T-helper 17 cell (primary cell): Measurements from ENCODE around the gene DHFR2. TPM values are rescaled to one million over a fixed set of nuclear protein-coding genes. Genes with fewer than 3 reads are reported as not detected.
"Not testable (repeated sequence)": the region's sequence is repeated elsewhere in the genome, so short reads cannot be mapped to it uniquely, and the experiment has no call there.

Experiments used
- ATAC-seq: fragments of 150-1000 bp; cut with Tn5 transposase; 2 replicates; pipeline ENCODE4 v1.10.0; 2021; ENCODE audit warnings: mild to moderate bottlenecking, moderate library complexity
- DNase-seq, 3 donors: peaks; one replicate each; pipeline versions ENCODE4 v3.0.0 to v3.0.0-alpha.2; 2020 to 2021
- H3K9me3 ChIP-seq: one replicate; pipeline ENCODE4 v1.7.0; 2013; ENCODE audit warnings: low read length, mild to moderate bottlenecking; ENCODE audit not compliant: control insufficient read depth, poor library complexity, severe bottlenecking
- H3K27ac Mint-ChIP-seq: one replicate; pipeline ENCODE4 v1.8.0; 2022; ENCODE audit warnings: mild to moderate bottlenecking, moderate library complexity, mixed read lengths
- H3K27me3 Mint-ChIP-seq: one replicate; pipeline ENCODE4 v1.8.0; 2022; ENCODE audit warnings: mixed read lengths
- H3K36me3 Mint-ChIP-seq: one replicate; pipeline ENCODE4 v1.8.0; 2022; ENCODE audit warnings: low read depth, mixed read lengths
- H3K4me1 Mint-ChIP-seq: one replicate; pipeline ENCODE4 v1.8.0; 2022; ENCODE audit warnings: mild to moderate bottlenecking, mixed read lengths
- H3K4me3 Mint-ChIP-seq: one replicate; pipeline ENCODE4 v1.8.0; 2022; ENCODE audit warnings: mild to moderate bottlenecking, moderate library complexity, mixed read lengths
- total RNA-seq, 4 donors: library from RNA in 2 of 4; stranded (reverse) in 2 of 4; gene quantifications; one replicate each; pipeline ENCODE4 v1.2.3 and lab custom pipeline; 2022 to 2026

DHFR2 gene
- total RNA-seq, 2 donors from 2014 or later, result 2.4 to 2.6 TPM

GRCh38 chr3:94050546-94050945 lies 12.2 kb downstream of the DHFR2 start:
- no peaks in the 10 kb centered on the region for H3K36me3 Mint-ChIP-seq
- no peaks in the 10 kb centered on the region for H3K4me1 Mint-ChIP-seq
- no peaks in the 10 kb centered on the region for H3K9me3 ChIP-seq
- no peaks in the 10 kb centered on the region for H3K27me3 Mint-ChIP-seq
- H3K4me3 Mint-ChIP-seq, result no peak overlapping the region
- ATAC-seq, result no peak
- H3K27ac Mint-ChIP-seq, result no peak overlapping the region
- no peak for DNase-seq

GRCh38 chr3:94049267-94049666 lies 13.4 kb downstream of the DHFR2 start:
- ATAC-seq (no peak), DNase-seq (no peak)
- Mint-ChIP-seq H3K4me1 (no peaks in the 10 kb centered on the region), H3K27ac (no peak overlapping the region), H3K27me3 (no peaks in the 10 kb centered on the region), H3K4me3 (no peak overlapping the region), H3K36me3 (no peaks in the 10 kb centered on the region)
- H3K9me3 ChIP-seq, result no peaks in the 10 kb centered on the region

GRCh38 chr3:94046533-94046932 lies 16.2 kb downstream of the DHFR2 start:
- H3K4me1 Mint-ChIP-seq, result no peaks in the 10 kb centered on the region
- peaks cover 2% of the 10 kb centered on the region for H3K36me3 Mint-ChIP-seq
- no peak for ATAC-seq

GRCh38 chr3:94044100-94044936 lies 18.4 kb downstream of the DHFR2 start:
- H3K4me1 Mint-ChIP-seq, DNase-seq, H3K4me3 Mint-ChIP-seq, H3K36me3 Mint-ChIP-seq, ATAC-seq, H3K27me3 Mint-ChIP-seq, H3K9me3 ChIP-seq: not testable (repeated sequence)
- H3K27ac Mint-ChIP-seq, result peak overlapping the region; percentile 69

More at GRCh38 chr3:94046533-94046932, 16.2 kb downstream of the DHFR2 start:
- no peak for DNase-seq
- no peaks in the 10 kb centered on the region for H3K9me3 ChIP-seq
- Mint-ChIP-seq H3K27ac (no peak overlapping the region), H3K27me3 (no peaks in the 10 kb centered on the region), H3K4me3 (no peak overlapping the region)

GRCh38 chr3:94043285-94043684 lies 19.4 kb downstream of the DHFR2 start:
- H3K27me3 Mint-ChIP-seq, result no peaks in the 10 kb centered on the region
- peak overlapping the region; percentile 69 for H3K27ac Mint-ChIP-seq
- peak overlapping the region; percentile 2 for H3K4me3 Mint-ChIP-seq

GRCh38 chr3:94036909-94037507 lies 25.7 kb downstream of the DHFR2 start:
- no peak overlapping the region for H3K4me3 Mint-ChIP-seq
- H3K27ac Mint-ChIP-seq, result no peak overlapping the region
- H3K4me1 Mint-ChIP-seq, result no peaks in the 10 kb centered on the region
- peak; percentile 47 for ATAC-seq
- H3K36me3 Mint-ChIP-seq, result peaks cover 2% of the 10 kb centered on the region
- no peaks in the 10 kb centered on the region for H3K9me3 ChIP-seq
- H3K27me3 Mint-ChIP-seq, result no peaks in the 10 kb centered on the region
- DNase-seq, result no peak

More at GRCh38 chr3:94043285-94043684, 19.4 kb downstream of the DHFR2 start:
- Mint-ChIP-seq H3K4me1 (no peaks in the 10 kb centered on the region), H3K36me3 (peaks cover 2% of the 10 kb centered on the region)
- DNase-seq (no peak), ATAC-seq (no peak)
- no peaks in the 10 kb centered on the region for H3K9me3 ChIP-seq

- Mint-ChIP-seq H3K4me1 (no peaks in the 10 kb centered on the region), H3K36me3 (no peaks in the 10 kb centered on the region), H3K4me3 (no peak within 1 kb of the TSS), H3K27ac (no peak within 1 kb of the TSS), H3K27me3 (no peaks in the 10 kb centered on the region)
- no peaks in the 10 kb centered on the region for H3K9me3 ChIP-seq
- ATAC-seq (no peak), DNase-seq (no peak)
Measured at GRCh38 chr3:94028093-94028837, 34.5 kb downstream of the DHFR2 start, which contains the start of gene STX19. STX19 (minus strand) TSS chr3:94028597; CDS start chr3:94015269, 13,328 bp downstream.

- ATAC-seq, result no peak
- no peak for DNase-seq
- H3K27ac Mint-ChIP-seq, result no peak overlapping the region
- no peaks in the 10 kb centered on the region for H3K9me3 ChIP-seq
- no peak overlapping the region for H3K4me3 Mint-ChIP-seq
- H3K4me1 Mint-ChIP-seq, result no peaks in the 10 kb centered on the region
- H3K36me3 Mint-ChIP-seq, result peaks cover 2% of the 10 kb centered on the region
- H3K27me3 Mint-ChIP-seq, result no peaks in the 10 kb centered on the region
Measured at GRCh38 chr3:94026623-94027022, 36.1 kb downstream of the DHFR2 start.

- no peak overlapping the region for H3K4me3 Mint-ChIP-seq
- no peak overlapping the region for H3K27ac Mint-ChIP-seq
- H3K27me3 Mint-ChIP-seq, result no peaks in the 10 kb centered on the region
- H3K9me3 ChIP-seq, result no peaks in the 10 kb centered on the region
- ATAC-seq (no peak), DNase-seq (no peak)
- peaks cover 3% of the 10 kb centered on the region for H3K4me1 Mint-ChIP-seq
- peaks cover 3% of the 10 kb centered on the region for H3K36me3 Mint-ChIP-seq
Measured at GRCh38 chr3:94024385-94024784, 38.3 kb downstream of the DHFR2 start.

- Mint-ChIP-seq H3K27ac (no peak overlapping the region), H3K4me1 (peaks cover 3% of the 10 kb centered on the region), H3K27me3 (no peaks in the 10 kb centered on the region), H3K4me3 (no peak overlapping the region), H3K36me3 (peaks cover 10% of the 10 kb centered on the region)
- no peaks in the 10 kb centered on the region for H3K9me3 ChIP-seq
- ATAC-seq (no peak), DNase-seq (no peak)
Measured at GRCh38 chr3:94020293-94020692, 42.4 kb downstream of the DHFR2 start.

- DNase-seq, result no peak
- H3K27ac Mint-ChIP-seq, result no peak overlapping the region
- no peak overlapping the region for H3K4me3 Mint-ChIP-seq
Measured at GRCh38 chr3:94019659-94020058, 43.1 kb downstream of the DHFR2 start.

GRCh38 chr3:94015025-94015424 lies 47.7 kb downstream of the DHFR2 start:
- H3K9me3 ChIP-seq, result no peaks in the 10 kb centered on the region
- DNase-seq (no peak), ATAC-seq (no peak)
- H3K27ac Mint-ChIP-seq, result no peak overlapping the region
- H3K27me3 Mint-ChIP-seq, result no peaks in the 10 kb centered on the region
- H3K36me3 Mint-ChIP-seq, result peaks cover 20% of the 10 kb centered on the region
- no peak overlapping the region for H3K4me3 Mint-ChIP-seq
- peaks cover 20% of the 10 kb centered on the region for H3K4me1 Mint-ChIP-seq

More at GRCh38 chr3:94019659-94020058, 43.1 kb downstream of the DHFR2 start:
- H3K9me3 ChIP-seq, result no peaks in the 10 kb centered on the region
- no peaks in the 10 kb centered on the region for H3K27me3 Mint-ChIP-seq
- peaks cover 3% of the 10 kb centered on the region for H3K4me1 Mint-ChIP-seq
- peaks cover 12% of the 10 kb centered on the region for H3K36me3 Mint-ChIP-seq
- no peak for ATAC-seq

GRCh38 chr3:94012185-94012584 lies 50.5 kb downstream of the DHFR2 start:
- H3K36me3 Mint-ChIP-seq, result peaks cover 15% of the 10 kb centered on the region
- H3K27ac Mint-ChIP-seq, result no peak overlapping the region
- H3K27me3 Mint-ChIP-seq, result no peaks in the 10 kb centered on the region
- H3K4me1 Mint-ChIP-seq, result peaks cover 19% of the 10 kb centered on the region
- H3K4me3 Mint-ChIP-seq, result no peak overlapping the region
- no peaks in the 10 kb centered on the region for H3K9me3 ChIP-seq
- DNase-seq, result no peak
- no peak for ATAC-seq
